ENCODE data around the gene GPR42. TPM values are rescaled to one million over a fixed set of nuclear protein-coding genes. Genes with fewer than 3 reads are reported as not detected.
"Not testable (repeated sequence)": the region's sequence is repeated elsewhere in the genome, so short reads cannot be mapped to it uniquely, and the experiment has no call there.

GPR42 gene
- total RNA-seq, 2 donors from 2014 or later, result 0.50 to 1.8 TPM

DNA sequence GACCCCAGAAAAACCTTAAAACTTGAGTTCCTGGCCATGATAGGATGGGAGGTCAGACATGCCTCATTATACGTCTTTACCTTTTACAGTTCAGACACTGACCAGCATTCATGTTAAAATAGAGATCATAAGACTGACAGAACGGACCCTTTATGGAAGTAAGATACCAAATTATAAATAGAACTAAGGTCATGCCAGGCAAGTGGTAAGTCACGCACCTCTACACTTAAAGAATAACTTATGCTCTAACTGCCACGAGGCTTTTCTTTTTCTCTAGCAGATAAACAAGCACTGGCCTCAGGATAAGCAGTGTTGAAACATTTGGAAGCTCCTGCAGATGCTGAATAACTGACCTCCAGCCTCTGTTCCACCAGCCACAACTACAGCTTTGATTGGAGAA is 28.4 kb downstream of the GPR42 start:
- Mint-ChIP-seq H3K9me3 (no peaks in the 10 kb centered on the region), H3K36me3 (no peaks in the 10 kb centered on the region), H3K27ac (no peak overlapping the region)
- no peak for DNase-seq (ENCODE audit: low spot score in 2 of 2)
- no peak for ATAC-seq

DNA sequence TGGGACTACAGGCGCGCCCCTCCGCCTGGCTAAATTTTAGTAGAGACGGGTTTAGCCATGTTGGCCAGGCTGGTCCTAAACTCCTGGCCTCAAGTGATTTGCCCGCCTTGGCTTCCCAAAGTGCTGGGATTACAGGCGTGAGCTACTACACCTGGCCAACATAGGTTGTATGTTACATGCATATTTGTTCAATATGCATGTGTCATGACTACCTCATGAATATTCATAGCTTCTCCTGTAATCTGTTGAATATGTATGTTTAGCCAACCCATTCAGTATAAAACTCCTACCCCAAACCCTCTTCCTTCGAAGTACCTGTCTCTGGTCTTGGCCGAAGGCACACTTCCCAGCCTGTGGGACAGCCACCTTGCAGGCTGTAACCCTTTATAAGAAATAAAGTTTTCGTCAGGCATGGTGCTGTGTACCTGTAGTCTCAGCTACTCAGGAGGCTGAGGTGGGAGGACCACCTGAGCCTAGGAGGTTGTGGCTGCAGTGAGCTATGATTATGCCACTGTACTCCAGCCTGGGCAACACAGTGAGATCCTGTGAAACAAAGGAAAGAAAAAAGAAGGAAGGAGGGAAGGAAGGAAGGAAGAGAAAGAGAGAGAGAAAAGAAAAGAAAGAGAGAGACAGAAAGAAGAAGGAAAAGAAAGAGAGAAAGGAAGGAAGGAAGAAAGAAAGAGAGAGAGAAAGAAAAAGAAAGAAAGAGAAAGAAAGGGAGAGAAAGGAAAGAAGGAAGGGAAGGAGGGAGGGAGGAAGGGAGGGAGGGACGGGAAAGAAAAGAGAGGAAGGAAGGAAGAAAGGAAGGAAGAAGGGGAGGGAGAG is 29.3 kb downstream of the GPR42 start:
- no peak for DNase-seq (ENCODE audit: low spot score in 2 of 2)
- H3K36me3 Mint-ChIP-seq, result no peaks in the 10 kb centered on the region
- H3K9me3 Mint-ChIP-seq, result peaks cover 0 to 4% of the 10 kb centered on the region in 2 donors
- peak overlapping the region; percentile 12 to 86 for H3K27ac Mint-ChIP-seq
- ATAC-seq, result no peak

DNA sequence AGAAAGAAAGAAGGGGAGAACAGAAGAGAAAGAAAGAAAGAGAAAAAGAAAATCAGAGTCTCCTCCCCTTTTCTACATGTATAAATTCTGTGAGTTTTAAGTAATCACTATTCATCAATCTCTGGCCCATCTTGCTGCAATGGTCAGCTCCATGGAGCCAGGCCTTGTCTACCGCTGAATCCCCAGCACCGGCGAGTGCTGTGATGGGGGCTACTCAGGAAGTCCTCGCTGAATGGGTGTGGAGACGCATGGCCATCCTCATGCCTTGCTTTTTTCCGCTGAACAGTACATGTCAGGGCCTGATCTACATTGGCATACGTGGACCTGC is 29.9 kb downstream of the GPR42 start:
- ATAC-seq (no peak), DNase-seq (ENCODE audit: low spot score in 2 of 2) (no peak)
- H3K36me3 Mint-ChIP-seq, result no peaks in the 10 kb centered on the region
- H3K27ac Mint-ChIP-seq, result peak overlapping the region in 1 of 2 donors; percentile 12
- peaks cover 0 to 5% of the 10 kb centered on the region in 2 donors for H3K9me3 Mint-ChIP-seq

DNA sequence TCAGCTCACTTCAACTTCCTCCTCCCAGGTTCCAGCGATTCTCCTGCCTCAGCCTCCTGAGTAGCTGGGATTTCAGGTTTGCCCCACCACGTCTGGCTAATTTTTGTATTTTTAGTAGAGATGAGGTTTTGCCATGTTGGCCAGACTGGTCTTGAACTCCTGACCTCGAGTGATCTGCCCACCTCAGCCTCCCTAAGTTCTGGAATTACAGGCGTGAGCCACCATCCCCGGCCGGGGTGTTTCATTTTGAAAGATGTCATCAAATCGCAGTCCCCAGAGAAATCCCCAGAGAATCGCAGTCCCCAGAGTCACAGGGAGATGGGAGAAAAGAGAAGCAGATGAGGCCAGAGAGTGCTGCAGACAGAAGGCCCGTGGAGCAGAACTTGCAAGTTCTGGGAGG is 30.5 kb downstream of the GPR42 start:
- not testable (repeated sequence) for H3K9me3 Mint-ChIP-seq; H3K36me3 Mint-ChIP-seq; DNase-seq (ENCODE audit: low spot score in 2 of 2); ATAC-seq
- peak overlapping the region in 1 of 2 donors; percentile 24 for H3K27ac Mint-ChIP-seq

DNA sequence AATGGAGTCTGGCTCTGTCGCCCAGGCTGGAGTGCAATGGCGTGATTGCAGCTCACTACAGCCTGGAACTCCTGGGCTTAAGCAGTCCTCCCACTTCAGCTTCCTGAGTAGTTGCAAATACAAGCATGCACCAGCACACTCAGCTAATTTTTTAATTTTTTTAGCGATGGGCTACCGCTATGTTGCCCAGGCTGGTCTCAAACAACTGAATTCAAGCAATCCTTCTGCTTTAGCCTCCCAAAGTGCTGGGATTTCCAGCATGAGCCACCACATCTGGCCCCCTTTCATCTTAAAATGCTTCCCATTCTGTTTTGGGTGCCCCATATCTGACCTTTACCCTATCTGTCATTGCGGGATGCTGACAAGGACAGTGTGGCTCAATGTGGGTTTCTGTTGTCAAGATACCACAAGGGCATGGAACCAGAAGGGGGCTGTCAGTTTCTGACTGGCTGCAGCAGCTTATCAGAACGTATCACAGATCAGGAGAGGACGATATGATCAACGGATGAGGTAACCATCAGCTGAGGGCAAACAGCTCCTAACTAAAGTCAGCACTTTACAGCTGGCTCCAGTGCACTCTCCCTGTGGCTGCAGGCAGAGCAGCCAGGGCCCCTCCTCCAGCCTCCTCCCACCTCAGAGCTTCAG is 32.4 kb downstream of the GPR42 start:
- ATAC-seq (no peak), DNase-seq (ENCODE audit: low spot score in 2 of 2) (no peak)
- peaks cover 0 to 5% of the 10 kb centered on the region in 2 donors for H3K9me3 Mint-ChIP-seq
- H3K36me3 Mint-ChIP-seq, result no peaks in the 10 kb centered on the region
- no peak overlapping the region for H3K27ac Mint-ChIP-seq

DNA sequence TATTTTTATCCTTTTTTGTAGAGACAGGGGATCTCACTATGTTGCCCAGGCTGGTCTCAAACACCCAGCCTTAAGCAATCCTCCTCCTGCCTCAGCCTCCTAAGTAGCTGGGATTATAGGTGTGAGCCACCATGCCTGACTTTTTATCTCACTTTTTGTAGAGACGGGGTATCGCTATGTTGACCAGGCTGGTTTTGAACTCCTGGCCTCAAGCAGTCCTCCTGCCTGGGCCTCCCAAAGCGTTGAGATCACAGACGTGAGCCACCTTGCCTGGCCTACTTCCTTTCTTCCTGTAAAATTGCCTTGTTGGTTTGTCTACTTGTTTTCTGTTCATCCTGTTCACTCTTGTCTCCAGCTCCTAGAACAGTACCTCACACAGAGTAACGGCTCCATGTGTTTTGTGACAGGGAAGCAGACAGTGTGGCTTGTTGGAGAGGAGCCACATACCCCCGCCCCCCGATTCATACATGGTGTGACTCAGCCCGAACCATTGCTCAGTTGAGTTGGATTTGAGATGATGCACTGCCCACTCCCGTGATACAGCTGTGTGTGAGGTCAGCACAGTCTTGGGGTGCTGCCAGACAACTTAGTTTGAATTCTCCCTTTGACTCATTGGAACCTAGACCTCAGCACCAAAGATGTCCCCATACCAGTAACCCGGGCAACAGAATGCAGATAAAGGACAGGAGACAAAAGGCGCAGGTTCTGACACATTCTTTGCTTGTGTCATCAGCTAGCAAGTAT is 34.2 kb downstream of the GPR42 start:
- DNase-seq (ENCODE audit: low spot score in 2 of 2) (peak; percentile 63 to 74), ATAC-seq (peak; percentile 96 to 99)
- Mint-ChIP-seq H3K27ac (peak overlapping the region; percentile 74 to 78), H3K36me3 (no peaks in the 10 kb centered on the region), H3K9me3 (peaks cover 0 to 5% of the 10 kb centered on the region in 2 donors)

DNA sequence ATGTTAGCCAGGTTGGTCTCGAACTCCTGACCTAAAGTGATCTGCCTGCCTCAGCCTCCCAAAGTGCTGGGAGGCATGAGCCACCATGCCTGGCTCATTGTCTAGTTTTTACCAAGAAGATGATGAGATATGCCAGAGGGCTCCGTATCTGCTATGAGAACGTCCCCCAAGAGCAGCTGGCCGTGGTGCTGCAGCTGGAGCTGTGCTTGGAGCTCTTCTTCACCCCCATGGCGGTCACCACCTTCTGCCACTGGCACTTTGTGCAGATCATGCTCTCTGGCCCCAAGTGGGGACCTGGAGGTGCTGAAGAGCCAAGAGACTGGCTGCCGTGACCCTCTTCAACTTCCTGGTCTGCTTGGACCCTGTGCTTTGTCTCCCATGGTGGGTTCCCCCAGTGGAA is 36.8 kb downstream of the GPR42 start:
- Mint-ChIP-seq H3K9me3 (peaks cover 0 to 5% of the 10 kb centered on the region in 2 donors), H3K36me3 (no peaks in the 10 kb centered on the region), H3K27ac (no peak overlapping the region)
- no peak for DNase-seq (ENCODE audit: low spot score in 2 of 2)
- ATAC-seq, result no peak

DNA sequence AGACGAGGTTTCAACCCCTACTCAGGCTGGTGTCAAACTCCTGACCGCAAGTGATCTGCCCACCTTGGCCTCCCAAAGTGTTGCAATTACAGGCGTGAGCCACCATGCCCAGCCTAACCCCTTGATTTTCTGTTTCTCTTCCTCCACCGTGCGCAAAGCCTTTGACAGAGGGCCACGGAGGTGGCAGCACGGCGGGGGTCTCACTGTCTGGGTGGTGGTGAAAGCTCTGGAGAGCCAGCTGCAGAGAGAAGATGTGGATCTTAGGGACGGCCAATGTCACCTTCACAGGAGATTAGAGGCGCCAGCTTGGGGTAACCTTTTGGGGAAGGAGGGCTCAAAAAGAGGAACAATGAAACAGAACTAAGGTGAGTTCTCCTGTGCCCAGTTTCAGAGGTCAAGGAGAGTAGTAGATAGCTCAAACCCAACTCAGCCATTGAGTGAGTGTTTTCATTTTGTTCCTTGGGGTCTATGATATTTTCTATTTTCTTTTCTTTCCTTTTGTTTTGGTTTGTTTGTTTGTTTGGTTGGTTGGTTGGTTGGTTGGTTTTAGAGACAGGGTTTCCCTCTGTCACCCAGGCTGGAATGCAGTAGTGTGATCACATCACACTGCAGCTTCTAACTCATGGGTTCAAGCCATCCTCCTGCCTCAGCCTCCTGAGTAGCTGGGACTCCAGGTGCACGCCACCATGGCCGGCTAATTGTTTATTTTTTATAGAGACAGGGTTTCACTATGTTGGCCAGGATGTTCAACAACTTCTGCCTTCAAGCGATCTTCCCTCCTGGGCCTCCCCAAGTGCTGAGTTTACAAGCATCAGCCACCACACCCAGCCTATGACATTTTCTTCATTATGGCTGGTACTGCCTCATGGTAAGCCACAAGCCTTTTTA is 37.7 kb downstream of the GPR42 start:
- H3K27ac Mint-ChIP-seq, result peak overlapping the region in 1 of 2 donors; percentile 81
- DNase-seq (ENCODE audit: low spot score in 2 of 2) (no peak), ATAC-seq (no peak)
- peaks cover 0 to 5% of the 10 kb centered on the region in 2 donors for H3K9me3 Mint-ChIP-seq
- no peaks in the 10 kb centered on the region for H3K36me3 Mint-ChIP-seq

DNA sequence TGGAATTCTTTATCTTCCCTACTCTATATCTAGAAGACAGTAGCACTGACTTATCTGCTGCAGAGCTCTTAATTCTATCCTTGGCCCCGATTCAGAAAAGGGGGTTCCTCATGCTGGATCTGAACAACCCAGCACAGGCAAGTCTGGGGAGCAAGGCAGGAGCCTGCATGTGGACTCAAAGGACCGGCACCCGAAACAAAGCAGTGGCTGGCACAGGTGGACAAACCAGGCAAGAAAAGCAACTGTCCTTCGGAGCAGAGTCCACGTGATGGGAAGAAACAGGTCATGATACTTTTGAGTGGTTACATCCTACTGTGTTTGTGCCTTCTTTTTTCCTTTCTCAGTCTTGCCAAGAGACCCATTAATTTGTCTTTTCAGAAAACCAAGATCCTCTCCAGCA is 38.3 kb downstream of the GPR42 start:
- Mint-ChIP-seq H3K27ac (no peak overlapping the region), H3K36me3 (no peaks in the 10 kb centered on the region), H3K9me3 (peaks cover 0 to 5% of the 10 kb centered on the region in 2 donors)
- ATAC-seq (no peak), DNase-seq (ENCODE audit: low spot score in 2 of 2) (no peak)

DNA sequence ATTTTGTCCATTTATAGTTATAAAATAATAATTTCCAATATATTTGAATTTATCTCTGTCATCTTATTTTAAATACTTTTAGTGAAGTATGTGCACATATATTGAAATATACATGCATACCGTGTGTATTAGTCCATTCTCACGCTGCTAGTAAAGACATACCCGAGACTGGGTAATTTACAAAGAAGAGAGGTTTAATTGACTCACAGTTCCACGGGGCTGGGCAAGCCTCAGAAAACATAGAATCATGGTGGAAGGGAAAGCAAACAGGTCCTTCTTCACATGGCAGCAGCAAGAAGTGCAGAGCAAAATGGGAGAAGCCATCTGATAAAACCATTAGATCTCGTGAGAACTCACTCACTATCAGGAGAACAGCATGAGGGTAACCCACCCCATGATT is 39.6 kb downstream of the GPR42 start:
- DNase-seq (ENCODE audit: low spot score in 2 of 2), result no peak
- no peak overlapping the region for H3K27ac Mint-ChIP-seq
- ATAC-seq, result no peak
- no peaks in the 10 kb centered on the region for H3K9me3 Mint-ChIP-seq
- no peaks in the 10 kb centered on the region for H3K36me3 Mint-ChIP-seq

DNA sequence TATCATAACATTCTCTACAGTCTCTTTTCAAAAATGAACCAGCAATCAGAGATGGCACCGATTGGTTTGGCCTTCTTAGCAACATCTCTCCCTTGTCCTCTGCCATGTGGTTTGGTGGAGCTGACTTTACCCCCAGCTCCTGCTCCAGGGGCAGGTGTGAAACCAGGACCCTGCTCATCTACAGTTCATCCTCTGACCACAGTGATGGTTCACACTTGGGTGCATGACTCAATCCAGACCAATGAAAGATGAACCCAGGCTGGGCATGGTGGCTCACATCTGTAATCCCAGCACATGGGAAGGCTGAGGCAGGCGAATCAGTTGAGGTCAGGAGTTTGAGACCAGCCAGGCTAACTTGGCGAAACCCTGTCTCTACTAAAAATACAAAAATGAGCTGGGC is 43.6 kb downstream of the GPR42 start:
- DNase-seq (ENCODE audit: low spot score in 2 of 2), result no peak
- no peaks in the 10 kb centered on the region for H3K36me3 Mint-ChIP-seq
- no peak overlapping the region for H3K27ac Mint-ChIP-seq
- no peaks in the 10 kb centered on the region for H3K9me3 Mint-ChIP-seq
- peak; percentile 43 to 91 for ATAC-seq

DNA sequence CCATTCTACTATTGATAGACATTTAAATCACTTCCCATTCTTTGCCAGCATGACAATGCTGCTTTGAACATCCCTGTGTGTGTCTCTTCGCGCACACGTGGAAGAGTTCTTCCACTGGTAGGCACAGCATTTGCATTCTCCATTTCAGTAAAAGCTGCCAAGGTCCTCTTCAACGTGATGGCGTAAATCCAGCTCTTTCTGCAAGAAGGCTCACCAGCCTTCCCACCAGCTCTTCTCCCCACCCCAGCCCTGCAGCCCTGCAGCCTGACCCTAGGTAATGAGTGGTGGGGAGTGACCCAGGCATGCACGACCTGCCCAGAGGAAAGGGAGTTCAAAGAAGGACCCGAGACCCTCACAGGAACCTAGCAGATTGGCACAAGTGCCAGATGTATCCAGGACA is 45.5 kb downstream of the GPR42 start:
- H3K27ac Mint-ChIP-seq, result no peak overlapping the region

DNA sequence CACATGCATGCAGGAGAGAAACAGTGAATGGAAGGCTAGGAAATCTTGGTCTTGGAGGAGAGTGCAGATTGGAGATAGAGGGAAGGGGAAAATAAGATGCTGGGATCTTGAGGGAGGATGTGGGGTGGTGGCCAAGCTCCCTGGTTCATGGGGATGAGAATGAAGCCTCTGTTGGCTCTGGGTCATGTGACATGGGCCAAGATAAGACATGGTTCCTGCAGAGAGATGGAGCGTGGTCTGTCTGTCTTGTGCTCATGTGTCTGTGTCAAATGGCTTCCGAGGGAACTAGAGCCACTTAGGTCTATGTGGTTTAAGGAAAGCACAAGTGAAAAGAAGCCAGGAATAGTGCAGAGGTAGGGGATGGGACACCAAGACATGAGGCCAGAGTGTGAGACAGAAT is 46.4 kb downstream of the GPR42 start:
- Mint-ChIP-seq H3K36me3 (no peaks in the 10 kb centered on the region), H3K27ac (peak overlapping the region in 1 of 2 donors; percentile 10), H3K9me3 (no peaks in the 10 kb centered on the region)
- DNase-seq (ENCODE audit: low spot score in 2 of 2) (no peak), ATAC-seq (no peak)

More for the DNA sequence above, 45.5 kb downstream of the GPR42 start:
- DNase-seq (ENCODE audit: low spot score in 2 of 2) (no peak), ATAC-seq (no peak)
- Mint-ChIP-seq H3K36me3 (no peaks in the 10 kb centered on the region), H3K9me3 (no peaks in the 10 kb centered on the region)

DNA sequence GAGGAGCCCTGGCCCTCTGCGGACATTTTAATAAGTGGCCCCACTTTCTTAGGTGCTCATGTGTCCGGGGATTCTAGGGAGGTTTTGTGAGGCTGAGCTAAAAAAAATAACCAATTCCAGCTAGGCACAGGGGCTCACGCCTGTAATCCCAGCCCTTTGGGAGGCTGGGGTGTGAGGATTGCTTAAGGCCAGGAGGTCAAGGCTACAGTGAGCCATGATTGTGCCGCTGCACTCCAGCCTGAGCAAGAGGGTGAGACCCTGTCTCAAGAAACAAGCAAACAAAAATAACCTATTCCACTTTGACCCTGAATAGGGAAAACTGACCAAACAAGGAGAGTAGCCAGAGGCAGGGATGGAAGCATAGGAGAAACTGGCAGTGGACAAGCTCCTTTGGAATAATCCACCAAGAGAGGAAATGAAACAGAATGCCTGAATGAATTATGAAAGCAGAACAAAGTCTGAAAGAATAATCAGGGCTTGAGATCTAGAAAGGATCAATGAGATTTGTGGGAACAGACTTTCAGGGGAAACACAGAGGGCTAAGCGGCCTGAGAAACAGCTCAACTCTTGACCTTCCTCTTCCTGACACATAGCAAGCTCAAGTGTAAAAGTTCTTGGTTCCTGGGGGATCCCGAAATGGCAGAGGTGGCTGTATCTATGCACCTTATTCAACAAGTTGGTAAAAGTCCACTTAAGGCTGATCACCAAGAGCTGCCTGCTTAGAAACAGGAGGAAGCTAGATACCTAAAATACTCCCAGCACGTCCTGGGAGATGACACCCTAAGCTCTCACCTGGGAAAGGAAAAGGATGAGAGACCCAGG is 47.1 kb downstream of the GPR42 start:
- DNase-seq (ENCODE audit: low spot score in 2 of 2), result no peak
- H3K27ac Mint-ChIP-seq, result peak overlapping the region in 1 of 2 donors; percentile 10
- ATAC-seq, result no peak
- H3K9me3 Mint-ChIP-seq, result no peaks in the 10 kb centered on the region
- no peaks in the 10 kb centered on the region for H3K36me3 Mint-ChIP-seq

DNA sequence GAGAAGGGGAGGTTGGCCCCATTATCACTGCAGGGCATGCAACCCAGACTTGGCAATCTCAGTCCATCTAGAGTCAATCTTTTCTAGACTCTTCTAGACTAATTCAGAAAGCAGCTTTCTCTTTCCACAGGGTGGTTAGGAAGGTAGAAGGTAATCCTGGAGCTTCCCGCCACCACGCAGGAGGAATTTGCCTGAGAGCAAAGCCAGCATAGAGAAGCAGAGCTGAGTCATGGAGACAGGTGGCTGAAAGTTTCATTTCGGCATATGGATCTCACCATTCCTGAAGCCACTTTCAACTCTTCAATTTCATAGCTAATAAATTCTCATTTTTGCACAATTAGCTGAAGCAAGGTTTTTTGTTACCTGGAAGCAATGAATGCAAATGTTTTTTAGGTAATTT is 48.2 kb downstream of the GPR42 start:
- ATAC-seq, result no peak
- H3K9me3 Mint-ChIP-seq, result no peaks in the 10 kb centered on the region

DNA sequence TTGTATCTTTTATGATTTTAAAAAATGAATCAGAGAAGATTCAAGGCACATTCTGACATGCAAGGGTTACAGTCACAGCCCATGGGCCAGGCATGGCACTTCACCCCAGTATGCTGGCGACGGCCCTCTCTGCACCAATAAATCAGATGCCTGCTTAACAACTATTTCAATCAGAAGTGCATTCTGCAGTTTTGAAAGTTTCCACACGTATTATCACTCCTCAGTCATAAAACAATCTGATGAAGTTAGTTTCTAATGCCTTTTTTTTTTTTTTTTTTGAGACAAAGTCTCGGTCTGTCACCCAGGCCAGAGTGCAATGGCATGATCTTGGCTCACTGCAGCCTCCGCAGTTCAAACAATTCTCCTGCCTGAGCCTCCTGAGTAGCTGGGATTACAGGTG is 48.9 kb downstream of the GPR42 start:
- ATAC-seq (no peak), DNase-seq (ENCODE audit: low spot score in 2 of 2) (no peak)
- Mint-ChIP-seq H3K9me3 (no peaks in the 10 kb centered on the region), H3K36me3 (no peaks in the 10 kb centered on the region), H3K27ac (no peak overlapping the region)

More for the DNA sequence above, 48.2 kb downstream of the GPR42 start:
- Mint-ChIP-seq H3K27ac (no peak overlapping the region), H3K36me3 (no peaks in the 10 kb centered on the region)
- no peak for DNase-seq (ENCODE audit: low spot score in 2 of 2)

Data from activated naive CD4-positive, alpha-beta T cell treated with anti-CD3 and anti-CD28 coated beads, Interleukin-2, amount 50 U/mL, for 72 hours (primary cell).